SKM-1 treated with dmso at 0.1 percent for 144 hours (cell line): ENCODE data around the gene FAM229B.
"Not testable (repeated sequence)": the region's sequence is repeated elsewhere in the genome, so short reads cannot be mapped to it uniquely, and the experiment has no call there.

ENCODE experiments used
- DNase-seq: peaks from one replicate; lab custom pipeline; 2025; ENCODE audit not compliant: unreplicated experiment; lab: John Stamatoyannopoulos, UW

The FAM229B gene

GRCh38 chr6:112062966-112063365 lies 24.4 kb upstream of the FAM229B start:
- no peak for DNase-seq

DNA sequence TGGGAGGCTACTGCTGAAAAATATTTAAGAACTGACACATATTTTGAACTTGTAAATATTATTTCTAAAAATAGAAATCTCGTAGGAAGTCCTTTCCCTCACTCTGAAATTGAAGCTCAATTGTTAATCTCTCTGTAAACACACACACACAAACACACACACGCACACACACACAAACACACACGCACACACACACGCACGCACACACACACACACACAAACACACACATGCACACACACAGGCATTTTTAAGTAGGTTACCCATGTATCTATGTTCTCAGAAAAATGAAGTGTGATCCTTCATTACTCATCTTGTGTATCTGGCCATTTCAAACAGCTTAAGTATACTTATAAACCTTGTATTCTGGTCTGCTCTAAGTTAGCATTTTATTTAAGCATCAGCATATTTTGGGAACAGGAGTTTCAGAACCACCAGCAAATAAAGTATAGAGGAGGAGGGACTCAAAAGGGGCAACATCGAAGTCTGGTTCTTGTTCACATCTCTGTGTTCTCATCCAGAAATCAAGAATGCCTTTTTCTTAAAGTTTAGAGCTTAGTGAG lies 21.9 kb upstream of the FAM229B start:
- DNase-seq: no peak

- no peak for DNase-seq
Measured at GRCh38 chr6:112066606-112067005, 20.8 kb upstream of the FAM229B start.

GRCh38 chr6:112081569-112081968 lies 5.8 kb upstream of the FAM229B start:
- DNase-seq: no peak

DNA sequence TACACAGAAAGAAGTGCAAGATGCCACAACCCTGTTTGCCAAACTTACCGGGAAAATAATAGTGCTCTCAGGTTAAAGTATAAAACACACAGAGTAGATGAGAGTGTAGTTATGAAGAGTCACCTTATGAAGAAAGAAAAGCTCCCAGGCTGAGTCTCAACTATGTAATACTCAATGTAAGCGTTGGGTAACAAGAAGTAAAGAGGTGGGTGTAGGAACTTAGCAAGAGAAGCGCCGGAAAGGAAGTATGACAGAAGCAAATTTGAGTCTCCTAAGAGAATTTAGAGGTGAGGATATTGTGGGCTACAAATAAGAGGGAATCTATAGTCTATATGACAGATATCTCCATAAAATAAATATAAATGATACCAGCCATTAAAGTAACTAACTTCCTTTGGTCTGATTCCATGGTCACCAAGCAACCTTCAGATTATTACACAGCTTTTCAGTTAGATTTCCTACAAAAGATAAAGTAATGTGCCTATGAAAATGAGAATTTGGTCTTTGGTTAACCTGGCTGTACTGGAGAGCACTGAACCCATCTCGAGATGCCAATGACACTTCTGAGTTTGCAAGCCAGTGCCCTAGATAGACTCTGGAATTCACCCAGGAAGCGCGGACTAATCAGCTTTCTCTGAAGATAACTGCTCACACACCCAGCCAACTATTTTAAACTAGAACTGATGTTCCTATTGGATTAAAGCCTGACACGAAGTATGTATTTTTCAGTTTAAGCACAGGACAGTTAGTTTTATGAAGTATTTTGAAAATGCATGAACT lies 1.9 kb upstream of the FAM229B start:
- DNase-seq: no peak

DNA sequence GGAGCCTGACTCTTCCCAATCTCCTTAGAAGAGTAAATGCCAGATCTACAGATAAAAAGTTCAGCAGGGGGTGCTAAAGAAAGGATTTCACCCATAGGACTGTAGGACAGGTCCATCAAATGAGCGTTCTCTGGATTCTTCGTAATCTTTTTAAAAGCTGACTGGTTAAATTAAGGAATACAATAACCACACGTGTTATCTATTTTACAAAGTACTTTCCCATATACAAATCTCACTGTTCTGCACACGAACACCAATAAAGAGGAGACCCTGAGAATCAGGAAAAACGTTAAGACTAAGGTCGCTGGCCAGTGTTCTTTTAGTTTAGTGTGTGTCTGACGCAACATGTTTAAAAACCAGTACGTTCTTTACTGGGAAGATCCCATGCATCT lies 651 bp upstream of the FAM229B start:
- peak; percentile 53 for DNase-seq

GRCh38 chr6:112087916-112088315 lies 525 bp downstream of the FAM229B start:
- no peak for DNase-seq

DNA sequence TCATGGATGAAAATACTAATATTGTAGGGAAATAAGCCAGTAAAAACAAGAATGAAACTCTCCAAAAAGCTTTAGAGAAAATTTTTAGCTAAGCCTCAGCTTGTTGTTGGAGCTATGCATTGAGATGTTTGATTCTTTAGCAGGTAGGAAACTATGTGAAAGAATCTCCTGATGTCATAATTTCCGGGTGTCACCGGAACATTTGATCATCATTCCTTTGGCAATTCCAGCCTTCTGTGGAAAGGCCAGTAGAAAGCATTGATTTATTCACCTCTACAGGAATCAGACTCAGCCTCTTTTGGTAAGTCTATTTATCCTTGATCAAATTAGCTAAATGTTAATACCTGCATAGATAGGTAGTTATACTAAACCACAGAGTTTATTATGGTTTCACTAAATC lies 9.5 kb downstream of the FAM229B start:
- DNase-seq: no peak

- no peak for DNase-seq
Measured at GRCh38 chr6:112100561-112100960, 13.2 kb downstream of the FAM229B start.

DNA sequence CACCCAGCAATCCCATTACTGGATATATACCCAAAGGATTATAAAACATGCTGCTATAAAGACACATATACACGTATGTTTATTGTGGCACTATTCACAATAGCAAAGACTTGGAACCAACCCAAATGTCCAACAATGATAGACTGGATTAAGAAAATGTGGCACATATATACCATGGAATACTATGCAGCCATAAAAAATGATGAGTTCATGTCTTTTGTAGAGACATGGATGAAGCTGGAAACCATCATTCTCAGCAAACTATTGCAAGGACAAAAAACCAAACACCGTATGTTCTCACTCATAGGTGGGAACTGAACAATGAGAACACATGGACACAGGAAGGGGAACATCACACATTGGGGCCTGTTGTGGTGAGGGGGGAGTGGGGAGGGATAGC lies 18.6 kb downstream of the FAM229B start:
- DNase-seq: not testable (repeated sequence)

GRCh38 chr6:112106562-112106961 lies 19.2 kb downstream of the FAM229B start:
- no peak for DNase-seq

DNA sequence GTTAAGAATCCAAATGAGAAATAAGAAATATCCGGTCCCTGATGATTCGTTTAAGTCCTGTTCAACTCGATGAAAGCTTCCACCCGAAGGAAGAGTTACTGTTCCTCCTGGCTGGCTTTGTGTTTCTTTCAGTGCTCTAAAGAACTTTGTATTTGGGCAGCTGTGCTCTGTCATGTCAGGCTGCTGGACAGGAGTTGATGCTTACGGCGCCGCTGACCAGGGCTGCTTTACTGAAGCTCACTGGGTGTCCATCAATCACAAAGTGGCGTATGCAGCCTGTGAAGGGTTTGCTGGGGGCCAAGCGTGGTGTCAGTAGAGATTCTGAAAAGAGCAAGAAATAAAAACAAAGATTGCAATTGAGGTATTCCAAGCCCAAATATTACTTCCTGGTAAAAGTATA lies 21.9 kb downstream of the FAM229B start:
- DNase-seq: no peak

DNA sequence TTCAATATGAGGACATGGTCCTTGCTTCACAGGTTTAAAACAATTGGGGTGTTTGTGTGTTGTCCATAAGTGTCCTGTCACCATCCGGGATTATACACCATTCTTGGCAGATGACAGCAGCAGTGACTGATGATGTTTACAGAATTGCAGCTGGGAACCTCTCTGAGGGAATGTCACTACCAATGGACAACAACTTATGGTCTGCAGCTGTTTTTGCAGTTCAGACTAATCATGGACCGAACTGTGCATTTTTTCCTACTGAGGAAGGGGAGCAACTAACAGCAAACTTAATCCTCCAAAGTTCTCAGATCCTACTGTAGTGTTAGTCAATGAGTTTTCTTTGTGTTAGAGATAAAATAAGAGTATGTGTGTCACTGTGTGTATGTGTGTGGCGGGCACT lies 26.0 kb downstream of the FAM229B start:
- no peak for DNase-seq

DNA sequence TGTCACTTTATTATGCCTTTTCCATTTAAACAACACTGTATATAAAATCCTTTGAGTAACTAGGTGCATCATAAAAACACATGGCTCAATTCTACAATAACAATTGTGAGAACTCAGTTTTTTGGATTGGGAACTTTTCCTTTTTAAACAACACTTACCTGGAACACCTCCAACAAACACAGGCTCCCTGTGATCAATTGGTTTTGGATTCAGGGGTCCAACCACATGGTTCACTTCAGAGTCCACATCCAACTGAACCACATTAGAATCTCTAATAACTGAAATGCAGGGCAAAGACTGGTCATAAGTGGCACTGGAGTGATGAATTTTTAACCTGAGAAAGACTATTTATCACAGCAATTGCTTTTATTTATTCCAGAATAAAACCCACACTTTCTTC lies 26.5 kb downstream of the FAM229B start:
- DNase-seq: no peak

GRCh38 chr6:112114577-112115223 lies 27.3 kb downstream of the FAM229B start:
- DNase-seq: no peak

DNA sequence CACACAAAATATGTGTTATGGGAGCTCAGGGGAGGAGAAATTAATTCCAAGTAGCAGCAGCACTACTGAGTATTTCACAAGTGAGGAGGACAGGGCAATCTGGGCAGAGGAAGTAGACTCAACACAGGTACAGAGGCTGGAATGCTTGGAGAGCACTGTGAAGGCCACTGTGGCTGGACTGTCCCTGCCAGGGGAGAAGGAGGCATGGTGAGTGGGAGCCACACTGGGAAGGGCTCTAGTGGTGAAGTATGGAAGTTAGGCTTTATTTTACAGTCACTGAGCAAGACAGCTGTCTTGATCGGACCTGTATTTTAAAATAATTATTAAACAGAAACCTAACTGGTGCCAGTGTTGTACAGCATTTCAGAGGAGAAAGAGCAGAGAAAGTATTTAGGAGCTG lies 28.8 kb downstream of the FAM229B start:
- DNase-seq: no peak

DNA sequence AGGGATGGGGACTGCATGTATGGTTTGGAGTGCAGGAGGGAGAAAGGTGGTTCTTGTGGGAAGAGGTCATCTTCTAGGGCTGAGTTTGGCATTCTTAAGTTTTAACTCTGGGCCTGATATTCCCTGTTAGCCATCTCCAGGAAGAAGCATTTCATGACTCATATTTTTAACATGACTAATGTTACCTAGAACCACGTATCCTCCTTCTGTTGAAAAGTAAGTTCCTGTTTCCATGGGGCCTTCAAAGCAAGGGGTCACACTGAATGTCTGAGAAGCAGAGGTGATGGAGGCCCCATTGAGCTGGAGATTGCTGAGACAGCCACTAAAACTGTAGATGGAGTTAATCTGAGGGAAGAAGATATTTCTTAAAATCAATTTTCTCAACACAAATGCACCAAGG lies 30.2 kb downstream of the FAM229B start:
- peak; percentile 40 for DNase-seq

DNA sequence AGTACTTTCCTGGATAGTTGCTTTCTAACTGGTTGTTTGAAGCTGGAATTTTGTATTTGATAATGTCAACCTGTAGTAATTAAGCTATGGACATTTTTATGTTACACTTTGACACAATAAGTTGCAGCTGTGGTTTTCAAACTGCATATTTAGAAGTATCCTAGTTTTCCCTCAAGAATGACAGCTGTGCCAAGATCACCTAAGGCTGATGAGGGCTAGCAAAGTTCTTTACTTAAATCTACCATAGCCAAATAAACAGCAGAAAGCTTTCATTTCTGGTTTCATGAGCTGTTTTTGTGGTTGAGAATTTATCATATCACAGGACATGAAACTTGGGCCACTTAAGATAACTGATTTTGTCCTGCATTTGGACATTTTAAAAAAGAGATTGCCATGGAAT lies 30.6 kb downstream of the FAM229B start:
- DNase-seq: no peak

GRCh38 chr6:112122756-112123155 lies 35.4 kb downstream of the FAM229B start:
- no peak for DNase-seq

DNA sequence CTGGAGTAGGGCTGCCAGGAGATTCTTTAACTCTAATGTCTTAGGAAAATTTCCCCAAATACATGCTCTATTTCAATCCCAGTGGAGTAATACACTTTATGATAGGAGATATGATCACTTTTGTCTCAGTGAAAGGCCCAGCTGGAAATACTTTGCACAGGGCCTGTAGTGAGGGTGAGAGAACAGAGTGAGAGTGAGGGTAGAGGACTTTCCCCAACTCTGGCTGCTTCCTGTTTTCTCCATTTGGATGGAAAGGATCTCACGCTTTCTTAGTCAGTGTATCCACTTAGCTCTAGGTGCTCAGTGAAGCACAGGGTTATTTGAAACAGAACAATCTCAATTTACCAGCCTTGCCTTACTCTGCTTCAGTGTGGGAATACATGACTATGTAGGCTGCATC lies 36.6 kb downstream of the FAM229B start:
- no peak for DNase-seq

- DNase-seq: no peak
Measured at GRCh38 chr6:112128208-112128607, 40.8 kb downstream of the FAM229B start.

GRCh38 chr6:112130878-112131277 lies 43.5 kb downstream of the FAM229B start:
- no peak for DNase-seq
